HCT116 (cell line): ENCODE results near the gene PHKA2.

Source experiments
- CEBPB ChIP-seq: IDR thresholded peaks from 2 replicates; pipeline ENCODE4 v1.6.1; 2012; ENCODE audit warnings: low read depth
- CTCF ChIP-seq, 3 experiments: fragments of 200-600 bp in 1 of 3; sonication (generic) in 1 of 3; IDR thresholded peaks in 2 of 3; conservative IDR thresholded peaks in 1 of 3; 2 replicates each; pipeline ENCODE4 v1.5.1; 2012 to 2017; ENCODE audit warnings: low read depth in 2 of 3, low read length in 2 of 3, antibody characterized with exemption in 1 of 3, borderline replicate concordance in 1 of 3, control low read depth in 1 of 3, mild to moderate bottlenecking in 1 of 3, mixed read lengths in 1 of 3, mixed run types in 1 of 3, moderate library complexity in 1 of 3; ENCODE audit not compliant: insufficient read depth in 1 of 3
- EZH2 ChIP-seq: fragments of 200-600 bp; sonication (generic); IDR thresholded peaks from 2 replicates; pipeline ENCODE4 v1.6.1; 2017; ENCODE audit warnings: antibody characterized with exemption, mixed run types
- EZH2phosphoT487 ChIP-seq: fragments of 200-600 bp; IDR thresholded peaks from 2 replicates; pipeline ENCODE4 v1.6.1; 2018; ENCODE audit warnings: antibody characterized with exemption, borderline replicate concordance
- JUND ChIP-seq: IDR thresholded peaks from 2 replicates; pipeline ENCODE4 v1.6.1; 2012
- RAD21 ChIP-seq: IDR thresholded peaks from 2 replicates; pipeline ENCODE4 v1.6.1; 2012; ENCODE audit warnings: low read depth, mild to moderate bottlenecking
- REST ChIP-seq: IDR thresholded peaks from 2 replicates; pipeline ENCODE4 v1.6.1; 2012; ENCODE audit warnings: low read depth
- SRF ChIP-seq: IDR thresholded peaks from 2 replicates; pipeline ENCODE4 v1.6.1; 2012; ENCODE audit warnings: low read depth
- YY1 ChIP-seq: IDR thresholded peaks from 2 replicates; pipeline ENCODE4 v1.6.1; 2011; ENCODE audit warnings: low read length, low read depth, moderate library complexity, mild to moderate bottlenecking; ENCODE audit not compliant: insufficient replicate concordance; ENCODE audit errors: extremely low read depth

GRCh38 chrX:18897611-18898010 is 86.3 kb downstream of the PHKA2 start:
- no peak for TF ChIP-seq EZH2phosphoT487
- TF ChIP-seq CTCF (IDR thresholded peaks at IDR 0.05 in 2 of 3, conservative IDR thresholded peaks at IDR 0.05 in 1 of 3; ENCODE audit: borderline replicate concordance in 1 of 3, insufficient read depth in 1 of 3, low read depth in 2 of 3, low read length in 2 of 3) = no peak
- no peak for TF ChIP-seq CEBPB
- no peak for TF ChIP-seq SRF
- no peak for TF ChIP-seq YY1
- TF ChIP-seq JUND = no peak
- TF ChIP-seq RAD21 = no peak
- TF ChIP-seq REST = no peak
- TF ChIP-seq EZH2 = no peak
